ENCODE results near the gene ZNF24.
A peak's percentile ranks its signal among the peaks of the same experiment; 100 is the strongest.

The ZNF24 gene

GRCh38 chr18:35352778-35353177, 8.6 kb upstream of the ZNF24 start:
- FAIRE-seq: no peak

- no peak for FAIRE-seq
Observed at GRCh38 chr18:35352283-35352682, 8.1 kb upstream of the ZNF24 start.

DNA sequence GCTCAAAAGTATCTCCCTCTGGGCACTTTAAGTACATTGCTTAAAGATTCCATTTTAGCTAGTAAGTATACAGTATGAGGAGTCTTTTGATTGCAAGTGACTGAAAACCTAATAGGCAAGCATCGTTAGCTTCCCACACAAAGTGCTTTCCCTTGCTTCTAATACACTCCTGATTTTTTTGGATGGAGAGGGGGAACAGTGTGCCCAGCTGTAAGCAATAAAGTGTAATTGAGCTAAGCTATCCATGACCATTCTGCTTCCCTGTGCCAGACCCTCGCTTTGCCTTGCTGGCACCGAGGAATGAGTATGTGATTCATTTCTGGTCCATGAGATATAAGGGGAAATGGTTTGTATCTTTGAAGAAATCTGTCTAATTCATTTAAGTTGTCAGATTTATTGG, 3.8 kb upstream of the ZNF24 start:
- FAIRE-seq: no peak

DNA sequence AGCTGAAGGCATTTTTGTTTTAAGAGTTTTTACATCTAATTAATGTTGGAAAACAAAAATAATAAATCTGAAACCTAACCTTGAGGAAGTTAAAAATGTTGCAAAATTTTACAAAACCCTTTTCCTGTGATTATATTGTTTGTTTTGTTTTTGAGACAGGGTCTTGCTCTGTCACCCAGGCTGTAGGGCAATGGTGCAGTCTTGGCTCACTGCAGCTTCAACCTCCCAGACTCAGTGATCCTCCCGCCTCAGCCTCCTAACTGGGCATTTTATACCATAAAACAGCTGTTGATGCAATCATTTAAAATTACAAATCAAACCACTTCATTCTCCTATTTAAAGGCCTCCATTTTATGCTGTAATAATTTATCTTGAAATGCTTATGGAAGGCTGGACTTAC, 1.7 kb upstream of the ZNF24 start:
- no peak for FAIRE-seq

GRCh38 chr18:35345460-35345921, 1.3 kb upstream of the ZNF24 start:
- FAIRE-seq: no peak

GRCh38 chr18:35344736-35345459, 678 bp upstream of the ZNF24 start:
- FAIRE-seq: no peak

GRCh38 chr18:35343488-35343935, 708 bp downstream of the ZNF24 start:
- no peak for FAIRE-seq

GRCh38 chr18:35337286-35337685, 6.9 kb downstream of the ZNF24 start:
- FAIRE-seq: no peak

- FAIRE-seq: no peak
Observed at GRCh38 chr18:35335866-35336265, 8.4 kb downstream of the ZNF24 start.

DNA sequence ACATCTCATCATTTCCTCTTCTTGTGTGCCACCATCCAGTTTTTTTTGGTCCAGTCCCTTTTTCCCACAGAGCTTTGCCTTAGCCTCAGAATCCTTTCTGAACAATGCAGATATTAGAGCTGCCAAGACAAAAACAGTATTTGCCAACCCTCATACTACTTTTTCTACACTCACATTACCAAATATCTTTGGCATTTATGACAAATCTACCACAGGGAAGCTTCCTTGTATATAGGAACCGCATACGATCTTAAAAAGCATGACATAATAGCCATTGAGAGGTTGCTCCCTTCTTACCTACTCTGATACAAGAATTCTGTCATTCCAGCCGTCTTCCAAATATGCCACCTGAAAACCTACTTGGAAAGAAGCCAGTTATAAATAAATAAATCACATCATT, 9.4 kb downstream of the ZNF24 start:
- peak; percentile 61 for FAIRE-seq

DNA sequence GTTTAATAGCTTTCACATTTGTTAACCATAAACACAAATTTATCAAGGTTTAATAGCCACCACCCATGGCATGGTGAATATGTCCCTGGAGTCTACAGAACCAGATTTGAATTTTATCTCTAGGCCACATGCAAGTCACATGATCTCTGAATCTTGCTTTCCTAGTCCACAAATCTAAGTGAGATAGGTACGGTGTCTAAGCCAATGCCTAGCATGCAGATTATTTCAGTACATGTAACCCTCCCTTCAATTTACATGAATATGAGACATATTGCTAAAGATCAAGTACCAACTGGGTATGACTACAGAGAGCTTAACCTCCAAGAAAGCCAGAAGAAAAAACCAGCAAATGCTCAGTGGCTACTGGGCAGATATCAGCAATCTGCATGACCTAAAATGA, 10.0 kb downstream of the ZNF24 start:
- FAIRE-seq: no peak

DNA sequence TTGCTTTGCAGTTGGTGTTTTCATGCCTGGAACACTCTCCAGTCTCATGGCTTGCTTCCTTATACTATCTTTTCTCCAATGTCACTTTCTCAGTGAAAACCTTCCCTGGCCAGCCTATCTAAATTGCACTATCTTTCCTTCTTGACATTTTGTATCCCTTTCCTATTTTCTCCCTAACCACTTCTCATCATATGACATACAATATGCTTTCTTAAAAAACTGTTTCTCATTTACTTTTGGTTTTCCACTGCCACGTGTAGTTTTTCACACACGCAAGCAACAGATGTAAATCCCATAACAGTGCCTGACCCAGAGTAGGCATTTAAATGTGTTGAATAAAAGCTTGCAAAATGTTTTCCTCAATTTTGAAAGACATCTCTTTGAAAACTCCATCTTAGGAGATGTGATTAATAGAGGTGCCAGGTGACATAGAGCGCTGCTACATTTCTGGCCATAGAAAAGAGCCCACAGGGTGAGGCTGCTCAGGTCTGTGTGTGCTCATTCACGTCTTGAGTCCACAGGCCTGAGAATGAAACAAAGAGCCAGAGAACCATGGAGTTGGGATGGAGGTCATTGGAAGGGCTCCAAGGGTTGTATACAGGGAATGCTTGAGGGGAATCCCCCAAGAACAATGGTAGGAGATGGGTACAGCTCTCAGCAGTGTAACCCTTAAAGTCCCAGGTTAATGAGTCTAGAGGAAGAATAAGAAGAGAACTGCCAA, 12.7 kb downstream of the ZNF24 start:
- FAIRE-seq: no peak

GRCh38 chr18:35328868-35329267, 15.4 kb downstream of the ZNF24 start:
- FAIRE-seq: no peak

- no peak for FAIRE-seq
Observed at GRCh38 chr18:35326695-35327387, 17.4 kb downstream of the ZNF24 start.

- no peak for FAIRE-seq
Observed at GRCh38 chr18:35324926-35325655, 19.1 kb downstream of the ZNF24 start.

GRCh38 chr18:35322486-35323458, 21.4 kb downstream of the ZNF24 start:
- FAIRE-seq: no peak

DNA sequence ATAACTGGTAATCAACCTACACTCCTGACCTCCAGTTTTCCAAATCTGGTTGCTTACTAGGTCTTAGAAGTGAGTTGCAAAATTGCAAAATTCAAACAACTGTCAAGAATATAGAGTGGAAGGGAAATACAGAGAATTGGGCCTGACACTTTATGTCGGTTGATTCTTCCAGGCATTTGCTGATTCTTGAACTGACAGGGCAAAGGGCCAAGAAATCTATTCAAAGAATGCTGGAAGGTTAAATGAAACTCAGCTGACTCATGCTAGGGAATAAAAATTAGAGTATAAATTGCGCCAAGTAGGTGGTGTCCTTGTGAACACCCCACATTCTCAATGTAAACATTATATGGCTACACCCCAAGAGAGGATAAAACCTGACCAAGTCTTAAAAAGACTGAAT, 32.7 kb downstream of the ZNF24 start:
- no peak for FAIRE-seq

GRCh38 chr18:35306588-35307250, 37.5 kb downstream of the ZNF24 start:
- FAIRE-seq: no peak

- FAIRE-seq: no peak
Observed at GRCh38 chr18:35303610-35304009, 40.6 kb downstream of the ZNF24 start.

DNA sequence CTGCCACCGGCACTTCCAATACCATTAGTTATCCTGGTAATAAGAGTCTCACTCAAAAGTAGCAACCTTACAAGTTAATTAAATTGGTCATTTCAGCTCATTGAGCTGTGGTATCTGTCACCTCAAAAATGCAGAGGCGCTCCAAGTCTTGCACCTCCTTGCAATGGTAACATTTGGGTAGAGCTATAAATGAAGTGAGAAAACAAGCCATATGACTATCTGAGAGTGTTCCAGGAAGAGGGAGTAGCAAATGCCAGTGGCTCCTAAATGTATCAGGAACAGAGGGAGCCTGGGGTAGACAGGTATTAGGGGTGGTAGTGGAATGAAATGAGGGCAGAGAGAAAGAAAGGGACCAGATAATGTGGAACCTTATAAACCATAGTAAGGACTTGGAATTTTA, 48.2 kb downstream of the ZNF24 start:
- no peak for FAIRE-seq

- no peak for FAIRE-seq
Observed at GRCh38 chr18:35291166-35291565, 53.1 kb downstream of the ZNF24 start.
